ENCODE data around the gene FICD.

FICD gene

DNA sequence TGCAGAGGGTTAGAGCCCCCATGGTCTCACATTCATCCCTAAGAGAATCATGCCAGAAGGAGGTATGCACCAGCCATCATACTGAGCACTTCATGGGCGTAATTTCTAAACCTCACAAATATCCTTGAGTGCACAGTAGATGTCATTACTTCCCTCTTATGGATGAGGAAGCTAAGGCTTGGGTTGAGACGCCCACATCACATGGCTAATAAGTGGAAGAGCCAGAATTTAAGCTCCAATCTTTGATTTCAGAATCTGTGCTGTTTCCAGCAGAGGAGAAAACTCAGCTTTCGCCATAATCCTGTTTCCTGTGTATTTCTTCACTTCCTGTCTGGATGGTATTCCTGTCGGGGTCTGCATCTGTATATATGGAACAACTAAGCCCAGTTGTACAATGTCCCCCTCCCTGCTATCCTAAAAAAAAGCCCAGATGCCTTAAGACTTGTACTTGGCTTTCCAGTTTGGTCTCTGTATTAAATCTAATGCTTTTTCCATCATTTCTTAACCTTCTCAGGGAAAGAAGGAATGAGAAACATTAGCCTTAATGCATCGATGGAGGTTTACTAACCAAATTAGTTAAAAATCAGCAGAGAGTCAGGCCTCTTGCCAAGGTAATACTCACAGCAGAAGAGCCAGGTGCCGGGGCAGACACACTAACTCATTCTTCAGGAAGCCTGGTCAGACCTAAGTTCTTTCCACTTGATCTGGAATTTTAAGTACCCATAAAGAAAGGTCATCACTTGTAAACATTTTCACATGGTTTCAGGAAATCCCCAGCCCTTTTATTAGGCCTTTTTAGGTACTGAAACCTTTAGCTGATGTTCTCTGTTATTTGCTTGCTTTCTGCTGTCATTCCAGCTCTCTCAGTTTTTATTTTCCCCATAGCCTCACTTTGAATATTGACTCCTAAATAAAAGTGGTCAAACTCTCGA lies 52.6 kb downstream of the FICD start:
- DNase-seq (ENCODE audit: low spot score), result no peak

GRCh38 chr12:108568338-108569154 lies 53.5 kb downstream of the FICD start:
- no peak for DNase-seq (ENCODE audit: low spot score)

Measured in AG08395 (cell line).